ENCODE data around the gene RCAN2.

Gene RCAN2

GRCh38 chr6:46186583-46186982 lies 304.7 kb downstream of the RCAN2 start:
- TF ChIP-seq CTCF (conservative IDR thresholded peaks at IDR 0.05): no peak
- no peak for TF ChIP-seq ZFX (IDR thresholded peaks at IDR 0.05)
- no peak overlapping the region for H3K27ac ChIP-seq

GRCh38 chr6:46184114-46184513 lies 307.1 kb downstream of the RCAN2 start:
- no peak for TF ChIP-seq ZFX (IDR thresholded peaks at IDR 0.05)
- TF ChIP-seq CTCF (conservative IDR thresholded peaks at IDR 0.05): no peak; the same call in 1 of the 2 replicates

GRCh38 chr6:46175976-46176375 lies 315.3 kb downstream of the RCAN2 start:
- H3K27ac ChIP-seq: no peak overlapping the region
- TF ChIP-seq ZFX (IDR thresholded peaks at IDR 0.05) (no peak), CTCF (conservative IDR thresholded peaks at IDR 0.05) (no peak)

More at GRCh38 chr6:46184114-46184513, 307.1 kb downstream of the RCAN2 start:
- H3K27ac ChIP-seq: no peak overlapping the region

- TF ChIP-seq CTCF (conservative IDR thresholded peaks at IDR 0.05) (no peak), ZFX (IDR thresholded peaks at IDR 0.05) (no peak)
- H3K27ac ChIP-seq: no peak overlapping the region
Measured at GRCh38 chr6:46175446-46175845, 315.8 kb downstream of the RCAN2 start.

GRCh38 chr6:46174904-46175303 lies 316.3 kb downstream of the RCAN2 start:
- TF ChIP-seq CTCF (conservative IDR thresholded peaks at IDR 0.05): no peak
- no peak for TF ChIP-seq ZFX (IDR thresholded peaks at IDR 0.05)

GRCh38 chr6:46172176-46172575 lies 319.1 kb downstream of the RCAN2 start:
- no peak for TF ChIP-seq ZFX (IDR thresholded peaks at IDR 0.05)
- no peak for TF ChIP-seq CTCF (conservative IDR thresholded peaks at IDR 0.05)
- H3K27ac ChIP-seq: no peak overlapping the region

More at GRCh38 chr6:46174904-46175303, 316.3 kb downstream of the RCAN2 start:
- H3K27ac ChIP-seq: no peak overlapping the region
